Measurements from ENCODE around the gene CFAP74. TPM values are rescaled to one million over a fixed set of nuclear protein-coding genes. Genes with fewer than 3 reads are reported as not detected.

Gene CFAP74
- total RNA-seq, 4 donors from 2014 or later = 0.13 TPM; not detected in 3

DNA sequence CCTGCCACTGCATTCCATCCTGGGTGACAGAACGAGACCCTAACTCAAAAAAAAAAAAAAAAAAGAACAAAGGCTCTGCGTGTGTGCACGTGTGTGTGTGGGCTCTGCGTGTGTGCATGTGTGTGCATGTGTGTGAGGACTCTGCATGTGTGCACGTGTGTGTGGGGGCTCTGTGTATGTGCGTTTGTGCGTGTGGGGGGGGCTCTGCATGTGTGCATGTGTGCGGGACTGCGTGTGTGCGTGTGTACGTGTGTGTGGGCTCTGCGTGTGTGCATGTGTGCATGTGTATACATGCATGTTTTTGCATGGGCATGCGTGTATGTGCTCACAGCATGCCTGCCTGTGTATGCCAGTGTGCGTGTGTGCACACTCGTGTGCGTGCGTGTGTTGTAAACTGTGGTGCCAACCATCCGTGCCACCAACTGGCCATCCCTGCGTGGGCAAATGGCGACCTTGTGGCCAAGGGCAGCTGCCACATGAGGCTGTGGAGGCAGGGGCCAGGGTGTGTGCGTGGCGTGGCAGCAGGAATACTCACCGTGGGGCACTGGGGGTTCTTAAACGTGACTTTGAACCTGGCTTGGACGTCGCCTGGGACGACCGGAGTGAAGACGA, 57.7 kb downstream of the CFAP74 start:
- Histone ChIP-seq H3K27me3 (no peaks in the 10 kb centered on the region), H3K27ac (no peak overlapping the region), H3K4me3 (replicated peaks in 1 of 3) (no peak overlapping the region), H3K36me3 (no peaks in the 10 kb centered on the region), H3K4me1 (peaks cover 10 to 22% of the 10 kb centered on the region in 2 donors), H3K9me3 (no peaks in the 10 kb centered on the region)
- intact Hi-C loops (cut with DNase I) = loop anchor here (5.0 kb wide), 1 partner anchor 101 kb away; no protein-coding TSS in a partner anchor
- 88 to 92% methylated on average over 29 of the region's 29 CpGs for whole genome bisulfite sequencing, 2 donors
- no peak for TF ChIP-seq CTCF (IDR thresholded peaks at IDR 0.05)
- no peak for DNase-seq

- H3K27me3 ChIP-seq = no peaks in the 10 kb centered on the region
- no peak overlapping the region for H3K4me3 ChIP-seq (replicated peaks in 1 of 3)
- no peaks in the 10 kb centered on the region for H3K9me3 ChIP-seq
- H3K27ac ChIP-seq = no peak overlapping the region
- H3K36me3 ChIP-seq = no peaks in the 10 kb centered on the region
- intact Hi-C loops (cut with DNase I) = no loop called here
- H3K4me1 ChIP-seq = peaks cover 10 to 22% of the 10 kb centered on the region in 2 donors
- 15 to 30% methylated on average over 13 to 16 of the region's 37 CpGs for WGBS, 2 donors
- peak; percentile 47 to 57 for DNase-seq
- TF ChIP-seq CTCF (IDR thresholded peaks at IDR 0.05) (peak; percentile 65 to 96 (median 80)), POLR2A (IDR thresholded peaks at IDR 0.05) (no peak)
Measured at GRCh38 chr1:1943834-1944570, 59.6 kb downstream of the CFAP74 start.

- Histone ChIP-seq H3K27ac (no peak overlapping the region), H3K9me3 (no peaks in the 10 kb centered on the region), H3K4me3 (replicated peaks in 1 of 3) (no peak overlapping the region), H3K4me1 (peaks cover 10 to 22% of the 10 kb centered on the region in 2 donors), H3K27me3 (no peaks in the 10 kb centered on the region), H3K36me3 (no peaks in the 10 kb centered on the region)
- no peak for DNase-seq
- 77 to 90% methylated on average over 11 to 30 of the region's 45 CpGs for WGBS, 2 donors
- intact Hi-C loops (cut with DNase I) = no loop called here
- no peak for TF ChIP-seq CTCF (IDR thresholded peaks at IDR 0.05)
- TF ChIP-seq POLR2A (IDR thresholded peaks at IDR 0.05) = no peak
Measured at GRCh38 chr1:1942753-1943656, 60.6 kb downstream of the CFAP74 start.

DNA sequence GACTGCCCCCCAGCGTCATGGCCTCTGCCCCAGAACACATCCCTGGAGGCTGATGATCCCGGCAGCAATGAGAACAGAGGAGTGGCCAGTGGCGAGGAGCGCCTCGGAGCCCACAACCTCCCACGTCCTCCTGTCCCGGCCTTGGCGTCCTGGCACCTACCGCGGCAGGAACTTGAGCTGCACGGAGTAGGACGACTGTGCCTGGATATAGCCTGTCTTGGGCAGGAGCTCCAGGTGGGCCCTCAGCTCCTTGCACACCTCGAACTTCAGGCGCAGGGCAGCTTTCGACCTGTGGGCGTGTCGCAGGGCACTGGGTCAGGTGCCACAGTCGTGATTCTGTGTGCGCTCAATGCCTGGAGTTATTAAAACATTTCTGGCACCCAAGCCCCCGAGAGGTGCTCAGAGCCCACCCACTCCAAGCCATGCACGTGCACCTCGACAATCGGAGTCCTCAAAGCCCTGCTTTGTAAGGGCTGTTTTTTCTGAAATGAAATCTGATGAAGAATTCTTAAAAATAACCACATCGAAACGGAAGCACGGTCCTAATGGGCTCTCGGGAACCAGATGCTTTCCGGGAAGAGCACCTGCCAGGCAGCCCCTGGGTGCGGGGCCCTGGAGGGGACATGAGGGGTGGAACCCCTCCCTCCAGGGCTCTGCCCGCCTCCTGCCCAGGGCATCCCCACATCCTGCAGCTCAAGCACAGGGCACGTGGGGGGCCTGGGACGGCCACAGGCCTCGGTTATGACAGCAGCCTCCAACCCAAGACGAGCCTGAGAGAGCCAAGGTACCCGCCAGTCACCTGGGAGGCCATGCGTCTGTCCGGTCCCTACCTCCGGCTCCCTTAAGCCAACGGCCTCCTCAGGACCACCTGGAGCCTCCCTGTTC, 61.5 kb downstream of the CFAP74 start:
- H3K27ac ChIP-seq = no peak overlapping the region
- no peaks in the 10 kb centered on the region for H3K9me3 ChIP-seq
- H3K4me1 ChIP-seq = peaks cover 6 to 15% of the 10 kb centered on the region in 2 donors
- WGBS, 2 donors = 78 to 89% methylated on average over 26 to 39 of the region's 39 CpGs
- DNase-seq = no peak
- intact Hi-C loops (cut with DNase I) = no loop called here
- no peaks in the 10 kb centered on the region for H3K27me3 ChIP-seq
- TF ChIP-seq POLR2A (IDR thresholded peaks at IDR 0.05) = no peak
- no peak for TF ChIP-seq CTCF (IDR thresholded peaks at IDR 0.05)
- H3K36me3 ChIP-seq = no peaks in the 10 kb centered on the region
- H3K4me3 ChIP-seq (replicated peaks in 1 of 3) = no peak overlapping the region

Measured in thyroid gland (tissue), 4 donors.